ENCODE measurements around the gene CMTM8.

CMTM8 gene

DNA sequence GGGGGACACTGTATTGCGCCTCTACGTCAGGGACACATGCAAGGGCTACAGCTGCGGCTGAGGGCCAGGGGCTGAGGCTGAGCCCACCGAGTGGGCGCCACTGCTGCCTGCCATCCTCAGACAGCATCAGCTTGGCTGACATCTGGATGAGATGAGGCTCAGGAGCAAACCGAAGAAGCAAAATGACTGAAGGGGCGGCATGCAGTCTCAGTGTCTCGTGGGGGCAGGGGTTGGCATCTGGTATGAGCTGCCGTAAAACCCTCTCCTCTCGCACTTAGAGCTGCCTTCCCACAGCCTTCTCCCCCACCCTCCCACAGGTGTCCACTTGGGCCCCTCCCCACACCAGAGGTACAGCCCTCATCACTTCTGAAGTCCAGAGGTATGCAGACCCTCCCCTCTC lies 129.0 kb downstream of the CMTM8 start:
- H3K27me3 ChIP-seq (ENCODE audit: insufficient read depth, poor library complexity, severe bottlenecking), result no peaks in the 10 kb centered on the region
- peaks cover 4% of the 10 kb centered on the region for H3K4me1 ChIP-seq (ENCODE audit: insufficient read depth, poor library complexity, severe bottlenecking)
- no peaks in the 10 kb centered on the region for H3K36me3 ChIP-seq (ENCODE audit: low read depth)
- H3K27ac ChIP-seq (ENCODE audit: poor library complexity, severe bottlenecking), result no peak overlapping the region
- H3K9me3 ChIP-seq (ENCODE audit: severe bottlenecking), result no peaks in the 10 kb centered on the region
- TF ChIP-seq, protein P1, sequence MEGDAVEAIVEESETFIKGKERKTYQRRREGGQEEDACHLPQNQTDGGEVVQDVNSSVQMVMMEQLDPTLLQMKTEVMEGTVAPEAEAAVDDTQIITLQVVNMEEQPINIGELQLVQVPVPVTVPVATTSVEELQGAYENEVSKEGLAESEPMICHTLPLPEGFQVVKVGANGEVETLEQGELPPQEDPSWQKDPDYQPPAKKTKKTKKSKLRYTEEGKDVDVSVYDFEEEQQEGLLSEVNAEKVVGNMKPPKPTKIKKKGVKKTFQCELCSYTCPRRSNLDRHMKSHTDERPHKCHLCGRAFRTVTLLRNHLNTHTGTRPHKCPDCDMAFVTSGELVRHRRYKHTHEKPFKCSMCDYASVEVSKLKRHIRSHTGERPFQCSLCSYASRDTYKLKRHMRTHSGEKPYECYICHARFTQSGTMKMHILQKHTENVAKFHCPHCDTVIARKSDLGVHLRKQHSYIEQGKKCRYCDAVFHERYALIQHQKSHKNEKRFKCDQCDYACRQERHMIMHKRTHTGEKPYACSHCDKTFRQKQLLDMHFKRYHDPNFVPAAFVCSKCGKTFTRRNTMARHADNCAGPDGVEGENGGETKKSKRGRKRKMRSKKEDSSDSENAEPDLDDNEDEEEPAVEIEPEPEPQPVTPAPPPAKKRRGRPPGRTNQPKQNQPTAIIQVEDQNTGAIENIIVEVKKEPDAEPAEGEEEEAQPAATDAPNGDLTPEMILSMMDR (IDR thresholded peaks at IDR 0.05; ENCODE audit: poor library complexity, severe bottlenecking), result no peak
- no peak overlapping the region for H3K4me3 ChIP-seq (ENCODE audit: severe bottlenecking)
- ATAC-seq (ENCODE audit: low read depth) (no peak), DNase-seq (ENCODE audit: low spot score) (no peak)

DNA sequence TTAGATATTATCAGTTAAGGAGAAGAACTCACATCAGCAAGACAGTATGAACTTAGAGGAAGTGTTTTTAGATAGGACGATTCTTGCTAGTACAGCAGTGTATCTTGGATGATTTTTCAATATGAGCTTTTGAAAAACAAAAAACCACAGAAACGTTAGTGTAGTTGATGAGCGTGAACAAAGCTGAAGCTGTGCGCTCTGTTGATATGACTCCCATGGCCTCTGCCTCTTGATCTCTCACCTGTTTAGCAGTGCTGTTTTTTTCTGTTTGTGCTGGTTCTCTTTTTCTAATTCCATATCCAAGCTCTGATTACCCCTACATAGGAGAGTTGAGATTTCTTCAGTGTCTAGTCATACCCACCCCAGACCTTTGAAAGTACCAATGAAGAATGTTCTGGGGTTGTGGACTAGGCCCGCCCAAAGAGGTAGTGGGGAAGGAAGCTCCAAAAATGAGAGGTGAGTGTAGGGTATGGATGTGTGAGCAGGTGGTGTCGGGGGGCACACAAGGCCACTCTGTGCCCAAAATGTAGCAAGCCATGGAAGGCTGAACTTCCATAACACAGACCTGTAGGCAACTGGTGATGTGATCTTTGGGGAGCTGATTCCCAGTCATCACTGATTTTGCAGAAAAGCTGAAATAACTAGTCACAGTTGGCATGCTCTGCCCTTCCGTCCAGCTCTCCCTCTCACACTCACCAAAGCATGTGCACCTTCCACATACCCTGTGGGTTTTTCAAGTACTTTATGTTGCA lies 133.2 kb downstream of the CMTM8 start:
- no peaks in the 10 kb centered on the region for H3K36me3 ChIP-seq (ENCODE audit: low read depth)
- TF ChIP-seq, protein P1 (IDR thresholded peaks at IDR 0.05; ENCODE audit: poor library complexity, severe bottlenecking), result no peak
- no peak for DNase-seq (ENCODE audit: low spot score)
- no peaks in the 10 kb centered on the region for H3K9me3 ChIP-seq (ENCODE audit: severe bottlenecking)
- no peaks in the 10 kb centered on the region for H3K4me1 ChIP-seq (ENCODE audit: insufficient read depth, poor library complexity, severe bottlenecking)
- H3K27ac ChIP-seq (ENCODE audit: poor library complexity, severe bottlenecking), result no peak overlapping the region
- H3K4me3 ChIP-seq (ENCODE audit: severe bottlenecking), result no peak overlapping the region
- no peak for ATAC-seq (ENCODE audit: low read depth)
- H3K27me3 ChIP-seq (ENCODE audit: insufficient read depth, poor library complexity, severe bottlenecking), result no peaks in the 10 kb centered on the region

DNA sequence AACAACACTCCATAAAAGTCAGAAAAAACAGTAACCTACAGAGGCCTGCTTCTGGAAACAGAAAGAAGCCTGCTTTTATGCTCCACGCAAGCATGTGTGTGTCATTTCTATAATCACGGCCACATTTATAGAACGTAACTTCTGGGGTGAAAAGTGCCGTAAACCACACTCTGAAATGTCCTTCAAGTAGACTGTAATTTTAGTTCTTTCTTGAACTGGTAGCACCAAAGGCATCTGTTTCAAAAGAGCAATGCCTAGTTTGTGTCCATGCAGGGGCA lies 133.7 kb downstream of the CMTM8 start:
- ATAC-seq (ENCODE audit: low read depth), result no peak
- Histone ChIP-seq H3K36me3 (ENCODE audit: low read depth) (no peaks in the 10 kb centered on the region), H3K27me3 (ENCODE audit: insufficient read depth, poor library complexity, severe bottlenecking) (no peaks in the 10 kb centered on the region), H3K9me3 (ENCODE audit: severe bottlenecking) (no peaks in the 10 kb centered on the region), H3K4me3 (ENCODE audit: severe bottlenecking) (no peak overlapping the region), H3K27ac (ENCODE audit: poor library complexity, severe bottlenecking) (no peak overlapping the region), H3K4me1 (ENCODE audit: insufficient read depth, poor library complexity, severe bottlenecking) (no peaks in the 10 kb centered on the region)
- no peak for DNase-seq (ENCODE audit: low spot score)
- TF ChIP-seq, protein P1 (IDR thresholded peaks at IDR 0.05; ENCODE audit: poor library complexity, severe bottlenecking), result no peak

DNA sequence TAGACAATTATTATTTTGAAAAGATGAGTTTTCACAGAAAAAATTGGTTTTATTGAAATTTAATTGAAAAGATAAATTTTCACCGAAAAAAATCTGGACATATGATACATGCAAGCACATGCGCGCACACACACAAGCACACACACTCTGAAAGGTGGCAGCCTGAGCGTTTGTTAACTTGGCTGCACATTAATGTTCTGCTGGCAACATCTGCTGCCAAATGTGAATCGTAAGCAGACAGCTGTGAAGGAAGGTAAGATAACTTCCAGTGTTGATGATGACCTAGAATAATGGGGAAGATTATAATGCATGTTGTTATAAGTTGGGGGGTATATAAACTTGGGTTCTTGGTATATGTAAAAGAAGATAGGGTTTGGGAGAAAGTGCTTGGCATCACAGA lies 134.8 kb downstream of the CMTM8 start:
- Histone ChIP-seq H3K27me3 (ENCODE audit: insufficient read depth, poor library complexity, severe bottlenecking) (no peaks in the 10 kb centered on the region), H3K4me3 (ENCODE audit: severe bottlenecking) (no peak overlapping the region), H3K27ac (ENCODE audit: poor library complexity, severe bottlenecking) (no peak overlapping the region), H3K9me3 (ENCODE audit: severe bottlenecking) (no peaks in the 10 kb centered on the region), H3K4me1 (ENCODE audit: insufficient read depth, poor library complexity, severe bottlenecking) (no peaks in the 10 kb centered on the region), H3K36me3 (ENCODE audit: low read depth) (no peaks in the 10 kb centered on the region)
- no peak for ATAC-seq (ENCODE audit: low read depth)
- no peak for DNase-seq (ENCODE audit: low spot score)
- TF ChIP-seq, protein P1 (IDR thresholded peaks at IDR 0.05; ENCODE audit: poor library complexity, severe bottlenecking), result no peak

DNA sequence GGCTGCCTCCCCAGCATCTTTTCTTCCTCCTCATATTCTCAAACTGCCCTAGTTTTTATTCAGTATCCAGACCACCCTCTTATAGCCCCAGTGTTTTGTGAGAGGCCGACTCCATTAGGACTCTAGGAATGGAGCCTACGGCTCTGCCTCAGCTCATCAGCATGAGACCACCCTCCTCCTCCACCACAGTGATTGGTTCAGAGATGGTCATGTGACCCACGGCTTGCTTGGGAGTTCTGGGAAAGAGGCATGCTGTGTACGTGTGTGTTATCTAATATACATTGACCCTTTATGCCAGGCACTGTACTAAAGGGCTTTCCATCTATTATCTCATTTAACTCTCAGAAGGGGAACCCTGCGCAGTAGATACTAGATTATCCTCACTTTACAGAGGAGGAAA lies 135.4 kb downstream of the CMTM8 start:
- H3K4me3 ChIP-seq (ENCODE audit: severe bottlenecking), result no peak overlapping the region
- H3K36me3 ChIP-seq (ENCODE audit: low read depth), result no peaks in the 10 kb centered on the region
- H3K27ac ChIP-seq (ENCODE audit: poor library complexity, severe bottlenecking), result no peak overlapping the region
- TF ChIP-seq, protein P1 (IDR thresholded peaks at IDR 0.05; ENCODE audit: poor library complexity, severe bottlenecking), result no peak
- H3K27me3 ChIP-seq (ENCODE audit: insufficient read depth, poor library complexity, severe bottlenecking), result no peaks in the 10 kb centered on the region
- ATAC-seq (ENCODE audit: low read depth) (no peak), DNase-seq (ENCODE audit: low spot score) (no peak)
- no peaks in the 10 kb centered on the region for H3K9me3 ChIP-seq (ENCODE audit: severe bottlenecking)
- H3K4me1 ChIP-seq (ENCODE audit: insufficient read depth, poor library complexity, severe bottlenecking), result no peaks in the 10 kb centered on the region

Measured in RWPE2 (cell line).